Inflammatory macrophage treated with lipopolysaccharide for 4 hours (primary cell): ENCODE measurements around the gene EGLN2.
"Not testable (repeated sequence)": the region's sequence is repeated elsewhere in the genome, so short reads cannot be mapped to it uniquely, and the experiment has no call there.

Source experiments
- DNase-seq: peaks from one replicate; pipeline ENCODE4 v3.0.0-alpha.2; 2020

The EGLN2 gene

DNA sequence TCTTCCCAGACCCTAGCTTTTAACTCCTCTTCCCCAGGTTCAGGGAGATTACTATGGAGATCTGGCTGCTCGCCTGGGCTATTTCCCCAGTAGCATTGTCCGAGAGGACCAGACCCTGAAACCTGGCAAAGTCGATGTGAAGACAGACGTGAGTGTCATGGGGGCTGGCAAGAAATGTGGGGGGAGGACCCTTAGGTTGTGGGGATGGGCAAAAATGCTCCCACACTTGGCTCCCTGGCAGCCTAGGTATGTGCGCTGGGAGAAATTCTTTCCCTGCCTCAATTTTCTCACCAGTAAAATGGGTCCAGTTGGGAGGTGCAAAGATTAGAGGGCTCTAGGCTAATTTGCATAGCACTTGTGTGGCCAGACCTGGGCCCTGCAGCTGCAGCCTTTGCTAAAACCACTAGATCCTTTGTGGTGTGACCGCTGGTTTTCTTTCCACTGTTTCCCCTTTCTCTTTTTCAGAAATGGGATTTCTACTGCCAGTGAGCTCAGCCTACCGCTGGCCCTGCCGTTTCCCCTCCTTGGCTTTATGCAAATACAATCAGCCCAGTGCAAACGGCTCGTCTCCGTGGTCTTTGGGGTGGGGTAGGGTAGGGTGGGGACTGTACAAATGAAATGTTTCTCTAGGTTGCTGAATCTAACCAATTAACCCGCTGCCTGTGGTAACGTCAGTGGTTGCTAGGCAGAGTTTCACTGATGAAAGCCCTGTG lies 21.9 kb upstream of the EGLN2 start:
- peak; percentile 98 for DNase-seq

DNA sequence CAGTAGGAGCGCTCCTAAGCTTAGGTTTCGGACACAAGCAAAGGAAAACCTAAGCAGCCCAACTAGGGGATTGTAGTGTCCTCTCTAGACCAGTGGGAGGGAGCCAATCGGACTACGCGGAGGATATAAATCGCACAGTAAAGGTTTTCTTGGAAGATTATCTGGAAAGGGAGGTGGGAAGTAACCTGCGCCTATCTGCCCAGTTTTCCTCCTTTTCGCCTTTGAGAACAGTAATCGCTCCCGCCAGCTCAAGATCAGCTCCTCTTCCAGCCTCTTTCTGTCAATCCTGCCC lies 21.4 kb upstream of the EGLN2 start:
- DNase-seq, result no peak

DNA sequence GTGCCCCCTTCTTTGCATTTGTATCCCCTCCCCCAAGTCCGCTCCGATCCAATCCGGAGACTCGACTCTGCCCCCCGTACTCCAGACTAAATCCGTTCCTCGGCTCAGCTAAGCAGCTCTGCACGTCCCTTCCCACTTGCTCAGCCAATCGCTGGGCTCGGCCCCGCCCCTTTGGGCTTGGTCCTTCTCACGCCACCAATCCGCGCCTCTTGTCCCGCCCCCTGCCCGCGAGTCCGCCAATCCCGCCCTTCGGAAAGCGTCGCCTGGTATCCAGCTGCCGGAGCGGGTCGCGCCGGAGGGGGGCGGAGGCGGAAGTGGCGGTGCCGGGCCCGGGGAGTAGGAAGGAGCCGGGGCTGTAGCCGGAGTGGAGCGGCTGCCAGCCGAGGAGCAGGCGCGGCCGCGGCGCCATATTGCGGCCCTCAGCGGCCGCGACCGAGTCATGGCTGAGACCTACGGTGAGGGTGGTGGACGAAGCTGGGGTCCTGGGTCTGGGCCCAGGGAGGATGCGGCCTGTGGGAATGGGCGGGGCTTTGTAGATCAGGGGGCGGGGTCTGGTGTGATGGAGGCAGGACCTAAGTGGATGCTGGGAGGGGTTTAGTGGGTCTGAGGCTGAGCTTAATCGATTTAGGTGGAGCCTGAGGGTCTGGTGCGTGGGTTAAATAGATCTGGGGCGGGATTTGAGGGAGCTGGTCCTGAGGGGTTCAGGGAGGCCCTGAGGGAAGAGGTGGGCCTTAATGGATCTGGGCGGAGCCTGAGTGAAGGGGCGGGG lies 20.9 kb upstream of the EGLN2 start, which contains the start of gene RAB4B:
TSS of gene RAB4B (plus strand) at position 311 of the 769 bp plus-strand sequence. CDS start at position 440, 129 bp downstream.
- DNase-seq, result peak; percentile 100

DNA sequence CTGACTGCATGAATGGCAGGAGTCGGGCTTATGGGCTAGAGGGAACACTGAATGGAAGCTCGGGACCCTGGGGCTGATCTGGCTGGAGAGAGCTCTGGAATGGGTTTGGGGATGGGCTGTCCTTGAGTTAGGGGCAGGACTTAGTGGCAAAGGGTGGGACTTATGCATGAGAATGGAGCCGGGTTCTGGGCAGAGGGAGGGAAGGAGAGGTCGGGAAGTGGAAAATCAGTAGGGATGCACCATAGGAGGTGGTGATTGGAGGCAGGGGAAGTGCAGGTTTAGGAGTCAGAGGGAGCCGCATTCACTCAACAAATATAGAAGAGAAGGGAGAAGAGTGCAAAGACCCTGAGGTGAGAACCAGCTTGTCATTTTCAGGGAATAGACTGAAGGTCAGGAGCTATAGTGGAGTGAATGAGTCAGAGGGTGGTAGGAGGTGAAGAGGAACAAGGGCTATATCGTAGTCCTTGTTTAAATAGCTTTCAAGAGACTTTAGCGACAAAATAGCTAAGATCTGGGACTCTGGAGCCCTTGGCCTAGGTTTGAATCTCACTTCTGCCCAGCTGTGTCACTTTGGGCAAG lies 20.2 kb upstream of the EGLN2 start:
- peak; percentile 75 for DNase-seq

DNA sequence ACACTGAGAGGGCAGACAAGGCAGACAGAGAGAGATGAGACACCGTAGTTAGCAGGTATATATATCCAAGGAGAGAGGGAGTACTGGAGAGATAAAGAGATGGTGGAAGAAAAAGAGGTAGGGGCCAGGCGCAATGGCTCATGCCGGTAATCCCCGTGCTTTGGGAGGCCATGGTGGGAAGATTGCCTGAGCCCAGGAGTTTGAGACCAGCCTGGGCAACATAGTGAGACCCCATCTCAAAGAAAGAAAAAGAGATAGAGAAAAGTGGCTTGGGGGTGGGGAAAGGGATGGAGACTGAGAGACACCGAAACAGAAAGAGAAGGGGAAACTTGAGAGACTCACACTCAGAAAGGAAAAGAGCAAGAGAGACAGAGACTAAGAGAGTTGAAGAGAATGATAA lies 18.4 kb upstream of the EGLN2 start:
- no peak for DNase-seq

DNA sequence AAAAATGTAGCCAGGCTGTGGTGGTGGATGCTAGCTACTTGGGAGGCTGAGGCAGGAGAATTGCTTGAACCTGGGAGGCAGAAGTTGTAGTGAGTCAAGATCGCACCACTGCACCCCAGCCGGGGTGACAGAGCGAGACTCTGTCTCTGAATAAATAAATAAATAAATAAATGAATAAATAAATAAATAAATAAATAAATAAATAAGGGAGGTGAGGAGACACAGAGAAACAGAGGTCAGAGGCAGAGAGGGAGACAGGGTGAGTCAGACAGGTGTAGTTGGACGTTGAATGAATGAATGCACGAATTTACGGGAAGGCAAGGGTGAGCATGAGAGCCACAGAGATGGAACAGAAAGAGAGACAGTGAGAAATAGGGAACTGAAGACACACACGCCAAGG lies 17.9 kb upstream of the EGLN2 start:
- no peak for DNase-seq

DNA sequence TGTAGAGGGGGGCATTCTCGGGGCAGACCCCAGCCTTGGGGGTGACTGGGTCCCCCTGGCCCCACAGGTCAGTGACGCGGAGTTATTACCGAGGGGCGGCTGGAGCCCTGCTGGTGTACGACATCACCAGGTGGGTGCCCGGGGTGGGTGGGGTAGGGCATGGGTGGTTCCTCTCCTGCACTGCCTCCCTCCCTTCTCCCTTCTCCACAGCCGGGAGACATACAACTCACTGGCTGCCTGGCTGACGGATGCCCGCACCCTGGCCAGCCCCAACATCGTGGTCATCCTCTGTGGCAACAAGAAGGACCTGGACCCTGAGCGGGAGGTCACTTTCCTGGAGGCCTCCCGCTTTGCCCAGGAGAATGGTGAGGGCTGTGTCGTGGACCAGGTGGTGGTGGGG lies 15.3 kb upstream of the EGLN2 start:
- no peak for DNase-seq

DNA sequence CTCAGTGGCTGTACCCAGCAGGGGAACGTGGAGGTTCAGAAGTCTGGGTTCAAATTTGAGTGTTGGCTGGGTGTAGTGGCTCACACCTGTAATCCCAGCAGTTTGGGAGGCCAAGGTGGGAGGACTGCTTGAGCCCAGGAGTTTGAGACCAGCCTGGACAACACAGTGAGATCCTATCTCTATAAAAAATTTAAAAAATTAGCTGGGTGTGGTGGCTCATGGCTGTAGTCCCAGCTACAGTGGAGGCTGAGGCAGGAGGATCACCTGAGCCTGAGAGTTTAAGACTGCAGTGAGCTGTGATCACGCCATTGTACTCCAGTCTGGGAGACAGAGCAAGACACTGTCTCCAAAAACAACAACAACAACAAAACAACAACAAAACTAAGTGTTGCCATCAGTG lies 14.8 kb upstream of the EGLN2 start:
- not testable (repeated sequence) for DNase-seq

DNA sequence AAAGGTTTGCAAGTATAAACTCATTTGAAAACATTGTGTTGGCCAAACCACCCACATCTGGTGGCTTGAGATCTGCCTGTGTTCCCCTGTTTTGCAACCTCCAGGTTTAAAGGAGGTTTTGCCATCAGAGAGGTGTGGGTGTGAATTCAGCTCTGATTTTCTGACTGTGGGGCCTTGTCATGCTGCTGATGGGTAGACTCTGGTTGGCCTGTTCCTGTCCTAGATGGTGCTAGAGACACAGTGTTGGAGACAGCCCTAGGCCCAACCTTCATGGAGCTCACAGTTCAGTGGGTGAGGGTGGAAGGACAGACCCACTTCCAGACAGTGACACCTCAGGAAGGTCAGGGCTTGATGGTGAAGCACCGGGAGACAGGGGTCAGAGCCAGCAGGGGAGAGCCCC lies 13.5 kb upstream of the EGLN2 start:
- DNase-seq, result no peak

DNA sequence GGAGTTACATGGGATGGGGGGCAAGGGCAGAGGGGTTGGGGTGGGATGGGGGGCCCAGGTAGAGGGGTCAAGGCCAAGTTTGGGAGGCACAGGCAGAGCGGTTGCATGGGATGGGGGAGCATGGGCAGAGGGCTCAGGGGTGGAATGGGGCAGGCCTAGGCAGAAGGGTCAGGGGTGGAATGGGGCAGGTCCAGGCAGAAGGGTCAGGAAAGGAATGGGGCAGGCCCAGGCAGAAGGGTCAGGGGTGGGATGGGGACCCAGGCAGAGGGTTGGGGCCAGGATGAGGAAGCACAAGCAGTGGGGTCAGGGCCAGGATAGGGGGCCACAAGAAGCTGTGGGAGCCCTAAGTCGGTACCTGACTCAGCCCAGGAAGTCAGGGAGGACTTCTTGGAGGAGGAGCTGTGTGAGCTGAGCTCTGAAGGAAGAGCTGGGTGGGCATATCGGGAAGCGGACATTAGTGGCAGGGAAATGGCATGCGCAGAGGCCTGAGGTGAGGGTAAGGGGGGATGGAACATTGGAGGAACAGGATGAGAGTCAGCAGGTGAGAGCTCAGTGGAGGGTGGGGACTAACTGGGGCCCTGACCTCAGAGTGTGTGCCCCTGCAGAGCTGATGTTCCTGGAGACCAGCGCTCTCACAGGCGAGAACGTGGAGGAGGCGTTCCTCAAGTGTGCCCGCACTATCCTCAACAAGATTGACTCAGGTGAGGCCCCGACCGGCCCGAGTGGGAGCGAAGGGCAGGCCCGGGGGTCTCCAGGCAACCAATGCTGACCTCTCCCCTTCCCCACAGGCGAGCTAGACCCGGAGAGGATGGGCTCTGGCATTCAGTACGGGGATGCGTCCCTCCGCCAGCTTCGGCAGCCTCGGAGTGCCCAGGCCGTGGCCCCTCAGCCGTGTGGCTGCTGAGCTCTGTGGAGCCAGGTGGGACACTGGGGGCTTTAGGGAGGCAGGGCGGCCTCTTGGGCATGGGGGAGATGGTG lies 12.6 kb upstream of the EGLN2 start:
- DNase-seq, result no peak

DNA sequence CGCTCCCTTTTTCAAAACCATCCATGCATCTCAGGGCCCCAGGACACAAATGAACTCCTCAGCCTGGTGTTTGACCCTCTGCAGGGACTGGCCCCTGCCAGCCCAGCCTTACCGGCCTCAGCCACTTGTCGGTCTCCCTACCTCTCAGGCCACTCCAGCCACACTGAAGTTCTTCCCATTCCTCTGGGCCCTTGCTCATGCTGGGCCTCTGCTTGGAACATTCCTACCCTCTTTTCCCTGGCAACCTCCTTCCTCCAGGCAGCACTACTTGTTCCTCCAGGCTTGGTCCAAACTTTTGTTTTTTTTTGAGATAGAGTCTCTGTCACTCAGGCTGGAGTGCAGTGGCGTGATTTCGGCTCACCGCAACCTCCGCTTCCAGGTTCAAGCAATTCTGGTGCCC lies 7.6 kb upstream of the EGLN2 start:
- DNase-seq, result no peak

DNA sequence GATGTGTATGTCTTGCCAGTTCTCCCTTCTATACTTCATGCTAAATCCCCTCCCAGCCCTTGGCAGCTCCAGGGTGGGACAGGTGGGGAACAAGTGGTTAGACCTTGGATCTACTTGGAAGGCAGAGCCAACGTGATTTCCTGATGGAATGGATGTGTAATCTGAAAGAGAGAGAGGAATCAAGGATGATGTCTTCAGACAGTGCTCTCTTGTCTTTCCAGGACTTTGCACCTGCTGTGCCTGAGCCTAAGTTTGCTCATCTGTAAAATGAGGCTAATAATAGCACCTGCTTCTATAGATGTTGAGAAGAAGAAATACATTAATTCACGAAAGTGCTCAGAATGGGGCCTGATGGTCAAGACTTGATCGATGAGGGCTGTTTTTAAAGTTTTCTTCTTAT lies 7.0 kb upstream of the EGLN2 start:
- DNase-seq, result no peak

DNA sequence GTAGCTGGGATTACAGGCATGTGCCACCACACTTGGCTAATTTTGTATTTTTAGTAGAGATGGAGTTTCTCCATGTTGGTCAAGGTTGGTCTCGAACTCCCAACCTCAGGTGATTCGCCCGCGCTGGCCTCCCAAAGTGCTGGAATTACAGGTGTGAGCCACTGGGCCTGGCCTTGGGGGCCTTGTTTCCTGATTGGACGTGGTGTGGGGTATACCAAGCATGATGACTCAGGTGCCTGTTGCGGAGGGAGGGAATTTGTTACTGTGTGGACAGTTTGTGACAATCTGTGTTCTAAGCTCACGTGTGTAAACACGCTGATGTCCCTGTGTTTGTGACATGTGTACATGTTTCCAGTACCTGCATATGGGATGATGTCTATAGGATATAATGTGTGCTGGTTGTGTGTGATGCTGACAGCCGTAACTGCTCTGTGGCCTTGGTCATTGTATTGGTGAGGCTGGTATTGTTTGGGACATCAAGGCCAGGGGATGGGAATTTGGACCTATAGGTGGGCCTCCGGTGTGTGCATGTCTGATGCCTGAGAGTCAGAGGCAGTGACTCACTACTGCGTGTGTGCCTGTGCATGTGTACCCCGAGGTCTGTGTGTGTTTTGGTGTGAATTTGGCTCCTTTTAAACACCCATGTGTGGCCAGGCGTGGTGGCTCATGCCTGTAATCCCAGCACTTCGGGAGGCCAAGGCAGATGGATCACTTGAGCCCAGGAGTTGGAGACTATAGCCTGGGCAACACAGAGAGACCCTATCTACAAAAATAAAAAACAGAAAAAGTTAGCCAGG lies 1.6 kb upstream of the EGLN2 start:
- no peak for DNase-seq

DNA sequence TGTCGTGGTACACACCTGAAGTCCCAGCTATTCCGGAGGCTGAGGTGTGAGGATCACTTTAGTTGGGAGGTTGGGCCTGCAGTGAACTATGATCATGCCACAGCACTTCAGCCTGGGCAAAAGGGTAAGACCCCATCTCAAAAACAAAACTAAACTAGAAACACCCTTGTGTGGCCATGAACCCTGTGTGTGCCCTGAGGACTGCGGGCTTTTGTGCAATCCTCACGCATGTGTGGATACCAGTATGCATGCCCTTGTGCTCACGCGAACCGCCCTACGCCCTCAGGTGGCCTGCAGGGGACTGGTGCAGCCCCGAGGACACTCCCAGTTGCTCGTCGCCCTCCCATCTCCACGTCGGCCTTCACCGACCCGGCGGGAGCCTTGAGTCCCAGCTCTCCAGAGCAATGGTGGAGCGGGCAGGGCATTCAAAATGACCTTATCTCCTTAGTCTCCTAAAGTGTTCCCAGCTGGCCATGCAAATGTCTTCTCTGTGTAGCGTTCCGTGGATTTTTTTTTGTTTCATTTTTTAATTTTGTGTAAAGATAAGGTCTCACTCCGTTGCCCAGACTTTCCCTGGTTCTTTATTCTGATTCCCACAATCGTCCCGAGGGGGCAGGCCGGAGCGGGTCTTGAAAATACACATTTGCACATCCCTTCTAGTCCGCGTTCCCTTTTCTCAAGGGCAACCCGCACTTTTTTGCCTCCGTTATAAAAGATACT lies 868 bp upstream of the EGLN2 start:
- DNase-seq, result peak; percentile 72

DNA sequence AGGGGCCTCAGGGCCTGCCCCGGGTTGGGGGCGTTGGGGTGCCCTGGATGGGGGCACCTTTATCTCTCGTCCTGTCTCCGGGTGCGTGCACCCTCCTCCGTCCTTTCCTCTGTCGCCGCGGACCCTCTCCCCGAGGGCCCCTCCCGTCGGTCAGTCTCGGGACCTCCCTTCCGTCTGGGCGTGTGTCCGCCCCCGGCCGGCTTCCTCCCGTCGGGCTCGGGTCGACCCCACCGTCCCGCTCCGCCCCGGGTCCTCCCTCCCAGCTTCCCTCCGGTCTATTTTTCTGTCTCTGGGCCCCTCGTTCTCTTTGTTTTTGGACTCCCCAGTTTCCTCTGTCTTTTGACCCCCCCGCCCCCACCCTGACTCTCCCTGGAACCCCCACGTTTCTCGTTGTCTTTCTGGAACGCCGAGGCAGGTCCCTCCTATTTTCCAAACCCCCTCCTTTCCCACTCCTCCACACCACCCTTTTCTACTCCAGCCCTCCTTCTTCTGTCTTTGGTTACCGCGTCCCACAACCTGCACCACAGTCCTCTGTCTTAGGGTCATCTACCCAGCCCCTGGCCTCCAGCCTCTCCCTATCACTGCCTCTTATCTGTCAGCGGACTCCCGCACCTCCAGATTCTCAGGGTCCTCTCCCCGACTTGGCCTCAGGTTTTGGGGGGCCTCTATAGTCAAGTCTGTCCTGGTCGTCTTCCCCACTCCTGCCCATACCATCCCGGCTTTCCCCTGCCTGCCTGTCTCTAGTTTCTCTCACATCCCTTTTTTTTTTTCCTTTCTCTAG lies 757 bp downstream of the EGLN2 start:
- DNase-seq, result peak; percentile 52

DNA sequence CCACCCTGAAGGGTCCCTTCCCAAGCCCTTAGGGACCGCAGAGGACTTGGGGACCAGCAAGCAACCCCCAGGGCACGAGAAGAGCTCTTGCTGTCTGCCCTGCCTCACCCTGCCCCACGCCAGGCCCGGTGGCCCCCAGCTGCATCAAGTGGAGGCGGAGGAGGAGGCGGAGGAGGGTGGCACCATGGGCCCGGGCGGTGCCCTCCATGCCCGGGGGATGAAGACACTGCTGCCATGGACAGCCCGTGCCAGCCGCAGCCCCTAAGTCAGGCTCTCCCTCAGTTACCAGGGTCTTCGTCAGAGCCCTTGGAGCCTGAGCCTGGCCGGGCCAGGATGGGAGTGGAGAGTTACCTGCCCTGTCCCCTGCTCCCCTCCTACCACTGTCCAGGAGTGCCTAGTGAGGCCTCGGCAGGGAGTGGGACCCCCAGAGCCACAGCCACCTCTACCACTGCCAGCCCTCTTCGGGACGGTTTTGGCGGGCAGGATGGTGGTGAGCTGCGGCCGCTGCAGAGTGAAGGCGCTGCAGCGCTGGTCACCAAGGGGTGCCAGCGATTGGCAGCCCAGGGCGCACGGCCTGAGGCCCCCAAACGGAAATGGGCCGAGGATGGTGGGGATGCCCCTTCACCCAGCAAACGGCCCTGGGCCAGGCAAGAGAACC lies 1.5 kb downstream of the EGLN2 start:
- DNase-seq, result no peak

DNA sequence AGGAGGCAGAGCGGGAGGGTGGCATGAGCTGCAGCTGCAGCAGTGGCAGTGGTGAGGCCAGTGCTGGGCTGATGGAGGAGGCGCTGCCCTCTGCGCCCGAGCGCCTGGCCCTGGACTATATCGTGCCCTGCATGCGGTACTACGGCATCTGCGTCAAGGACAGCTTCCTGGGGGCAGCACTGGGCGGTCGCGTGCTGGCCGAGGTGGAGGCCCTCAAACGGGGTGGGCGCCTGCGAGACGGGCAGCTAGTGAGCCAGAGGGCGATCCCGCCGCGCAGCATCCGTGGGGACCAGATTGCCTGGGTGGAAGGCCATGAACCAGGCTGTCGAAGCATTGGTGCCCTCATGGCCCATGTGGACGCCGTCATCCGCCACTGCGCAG lies 2.0 kb downstream of the EGLN2 start:
- no peak for DNase-seq

DNA sequence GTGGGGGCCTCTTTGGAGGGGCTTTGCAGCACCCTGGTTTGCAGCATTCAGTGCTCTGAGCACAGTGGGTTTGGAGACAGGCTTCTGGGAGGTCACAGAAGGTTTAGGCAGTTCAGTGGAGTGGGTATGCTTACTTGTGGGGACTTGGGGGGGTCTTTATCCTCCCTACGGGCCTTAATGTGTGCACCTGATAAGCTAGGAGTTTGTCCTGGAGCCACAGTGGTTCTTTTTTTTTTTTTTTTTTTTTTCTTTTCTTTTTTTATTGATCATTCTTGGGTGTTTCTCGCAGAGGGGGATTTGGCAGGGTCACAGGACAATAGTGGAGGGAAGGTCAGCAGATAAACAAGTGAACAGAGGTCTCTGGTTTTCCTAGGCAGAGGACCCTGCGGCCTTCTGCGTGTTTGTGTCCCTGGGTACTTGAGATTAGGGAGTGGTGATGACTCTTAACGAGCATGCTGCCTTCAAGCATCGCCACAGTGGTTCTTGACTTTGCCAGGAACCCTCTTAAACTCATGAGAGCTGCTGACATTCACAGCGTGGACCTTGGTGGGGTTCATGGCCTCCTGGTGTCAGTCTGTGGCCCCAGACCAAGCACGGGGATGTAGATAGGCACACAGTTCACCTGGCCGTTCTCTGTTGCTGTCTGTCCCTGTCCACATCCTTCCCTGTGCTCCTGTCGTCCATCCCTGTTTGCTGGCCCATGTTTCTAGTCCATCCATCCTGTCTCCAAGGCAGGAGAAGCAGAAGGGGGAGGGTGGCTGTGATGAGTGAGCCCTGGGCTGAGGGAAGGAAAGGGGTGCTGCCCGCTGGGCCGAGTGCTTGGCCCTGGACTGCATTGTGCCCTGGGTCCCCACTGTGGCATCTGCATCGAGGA lies 2.7 kb downstream of the EGLN2 start:
- DNase-seq, result no peak
